Measurements from ENCODE around the gene KIF6. TPM values are rescaled to one million over a fixed set of nuclear protein-coding genes. Genes with fewer than 3 reads are reported as not detected.

The KIF6 gene
- total RNA-seq, 1 donor from 2014 or later, result 2.7 TPM

DNA sequence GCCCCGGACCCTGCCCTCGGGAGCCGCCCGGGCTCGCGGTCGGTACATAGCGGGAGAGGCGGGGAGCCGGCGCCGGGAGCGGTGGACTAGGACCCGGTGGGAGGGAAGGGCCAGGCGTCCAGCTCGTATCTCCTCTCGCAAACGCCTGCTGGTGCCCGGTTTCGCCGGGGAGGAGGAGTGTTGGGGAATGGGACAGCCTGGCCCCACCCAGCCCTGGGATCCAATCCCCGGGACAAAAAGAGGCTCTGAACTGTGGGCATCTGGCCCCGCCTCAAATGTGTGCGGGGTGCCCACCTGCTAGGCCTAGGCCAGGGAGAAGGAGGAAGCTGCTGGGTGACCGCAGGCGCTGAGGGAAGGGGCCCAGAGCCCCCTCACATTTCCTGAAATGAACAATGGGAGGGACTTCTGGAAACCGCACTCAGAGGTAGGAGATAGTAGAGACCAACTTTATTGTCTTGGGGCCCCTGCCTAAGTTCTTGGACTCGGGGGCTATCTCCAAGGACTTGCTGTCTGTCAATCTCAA, 410.9 kb downstream of the KIF6 start, which contains the start of gene KCNK17:
Gene KCNK17, minus strand, starts transcription at position 147 of the 523 bp plus-strand sequence. Its CDS starts 99 bp downstream, at position 48.
- Histone ChIP-seq H3K4me1 (peaks cover 3% of the 10 kb centered on the region), H3K79me2 (ENCODE audit: low read depth) (no peaks in the 10 kb centered on the region), H3K4me3 (peak within 1 kb of the TSS; percentile 61), H3K4me2 (peak within 1 kb of the TSS; percentile 95), H3F3A (ENCODE audit: low read depth) (no peaks in the 10 kb centered on the region), H2AFZ (replicated peaks) (peak within 1 kb of the TSS; percentile 93), H4K20me1 (ENCODE audit: low read depth) (peaks cover 5% of the 10 kb centered on the region), H3K27ac (no peak within 1 kb of the TSS), H3K27me3 (peaks cover 77% of the 10 kb centered on the region), H3K9ac (no peak within 1 kb of the TSS), H3K36me3 (no peaks in the 10 kb centered on the region), H3K9me3 (ENCODE audit: low read depth) (no peaks in the 10 kb centered on the region)
- Mint-ChIP-seq H3K4me3 (peak within 1 kb of the TSS; percentile 46), H3K4me1 (no peaks in the 10 kb centered on the region), H3K36me3 (no peaks in the 10 kb centered on the region), H3K27me3 (ENCODE audit: insufficient read depth, low read depth) (peaks cover 62% of the 10 kb centered on the region), H3K27ac (no peak within 1 kb of the TSS), H3K9me3 (peaks cover 4% of the 10 kb centered on the region)
- DNase-seq (ENCODE audit: low spot score), result peak; percentile 49
- TF ChIP-seq, protein P1, sequence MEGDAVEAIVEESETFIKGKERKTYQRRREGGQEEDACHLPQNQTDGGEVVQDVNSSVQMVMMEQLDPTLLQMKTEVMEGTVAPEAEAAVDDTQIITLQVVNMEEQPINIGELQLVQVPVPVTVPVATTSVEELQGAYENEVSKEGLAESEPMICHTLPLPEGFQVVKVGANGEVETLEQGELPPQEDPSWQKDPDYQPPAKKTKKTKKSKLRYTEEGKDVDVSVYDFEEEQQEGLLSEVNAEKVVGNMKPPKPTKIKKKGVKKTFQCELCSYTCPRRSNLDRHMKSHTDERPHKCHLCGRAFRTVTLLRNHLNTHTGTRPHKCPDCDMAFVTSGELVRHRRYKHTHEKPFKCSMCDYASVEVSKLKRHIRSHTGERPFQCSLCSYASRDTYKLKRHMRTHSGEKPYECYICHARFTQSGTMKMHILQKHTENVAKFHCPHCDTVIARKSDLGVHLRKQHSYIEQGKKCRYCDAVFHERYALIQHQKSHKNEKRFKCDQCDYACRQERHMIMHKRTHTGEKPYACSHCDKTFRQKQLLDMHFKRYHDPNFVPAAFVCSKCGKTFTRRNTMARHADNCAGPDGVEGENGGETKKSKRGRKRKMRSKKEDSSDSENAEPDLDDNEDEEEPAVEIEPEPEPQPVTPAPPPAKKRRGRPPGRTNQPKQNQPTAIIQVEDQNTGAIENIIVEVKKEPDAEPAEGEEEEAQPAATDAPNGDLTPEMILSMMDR (IDR thresholded peaks at IDR 0.05), result no peak
- TF ChIP-seq EZH2 (IDR thresholded peaks at IDR 0.05) (peak; percentile 63), EZH2phosphoT487 (IDR thresholded peaks at IDR 0.05) (no peak)

DNA sequence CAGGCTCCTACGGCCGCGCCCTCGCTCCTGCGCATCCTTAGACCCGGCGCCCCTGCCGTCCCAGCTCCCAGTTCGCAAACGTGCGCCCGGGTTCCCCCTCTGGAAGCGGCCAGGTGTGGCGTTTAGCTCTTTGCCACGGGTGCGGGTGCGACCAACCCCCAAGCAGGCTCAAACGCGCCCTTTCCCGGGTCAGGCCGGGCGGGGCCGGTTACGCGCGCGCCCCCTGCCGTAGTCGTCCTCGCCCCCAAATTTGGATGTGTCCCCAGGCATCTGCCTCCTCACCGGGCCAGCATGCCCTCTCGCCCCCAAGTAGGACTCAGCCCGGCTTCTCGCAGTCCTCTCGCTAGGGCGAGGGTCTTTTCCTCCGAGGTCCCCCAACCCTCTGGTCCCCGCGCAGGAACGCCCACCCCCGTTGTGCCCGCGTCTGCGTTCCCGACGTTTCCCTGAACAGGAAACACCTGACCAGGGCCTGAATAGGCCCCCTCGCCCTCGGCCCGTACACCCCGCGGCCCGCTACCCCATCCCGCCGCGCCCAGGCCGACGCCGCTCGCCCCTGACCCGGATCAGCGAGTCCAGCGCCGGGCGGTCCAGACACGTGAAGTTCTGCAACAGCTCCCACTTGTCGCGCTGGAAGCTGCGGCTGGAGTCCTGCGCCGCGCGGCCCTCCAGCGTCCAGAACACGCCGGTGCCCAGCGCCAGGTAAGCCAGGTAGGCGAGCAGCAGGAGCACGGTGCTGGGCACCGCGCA, 411.5 kb downstream of the KIF6 start:
- Mint-ChIP-seq H3K4me1 (no peaks in the 10 kb centered on the region), H3K27me3 (ENCODE audit: insufficient read depth, low read depth) (peaks cover 60% of the 10 kb centered on the region), H3K9me3 (peaks cover 4% of the 10 kb centered on the region), H3K36me3 (no peaks in the 10 kb centered on the region), H3K4me3 (peak overlapping the region; percentile 46), H3K27ac (no peak overlapping the region)
- TF ChIP-seq, protein P1 (IDR thresholded peaks at IDR 0.05), result peak; percentile 32
- peak; percentile 89 for TF ChIP-seq EZH2phosphoT487 (IDR thresholded peaks at IDR 0.05)
- TF ChIP-seq EZH2 (IDR thresholded peaks at IDR 0.05), result peak; percentile 91
- H3K79me2 ChIP-seq (ENCODE audit: low read depth), result no peaks in the 10 kb centered on the region
- H4K20me1 ChIP-seq (ENCODE audit: low read depth), result peaks cover 5% of the 10 kb centered on the region
- no peaks in the 10 kb centered on the region for H3K36me3 ChIP-seq
- no peak overlapping the region for H3K27ac ChIP-seq
- peaks cover 77% of the 10 kb centered on the region for H3K27me3 ChIP-seq
- H3K4me3 ChIP-seq, result peak overlapping the region; percentile 61
- H2AFZ ChIP-seq (replicated peaks), result peak overlapping the region; percentile 93
- H3K9ac ChIP-seq, result no peak overlapping the region
- H3F3A ChIP-seq (ENCODE audit: low read depth), result no peaks in the 10 kb centered on the region
- peak overlapping the region; percentile 95 for H3K4me2 ChIP-seq
- no peaks in the 10 kb centered on the region for H3K9me3 ChIP-seq (ENCODE audit: low read depth)
- DNase-seq (ENCODE audit: low spot score), result peak; percentile 56
- peaks cover 3% of the 10 kb centered on the region for H3K4me1 ChIP-seq

GRCh38 chr6:39312912-39313525, 412.2 kb downstream of the KIF6 start:
- TF ChIP-seq EZH2 (IDR thresholded peaks at IDR 0.05) (no peak), EZH2phosphoT487 (IDR thresholded peaks at IDR 0.05) (no peak)
- TF ChIP-seq, protein P1 (IDR thresholded peaks at IDR 0.05), result no peak
- Histone ChIP-seq H3F3A (ENCODE audit: low read depth) (no peaks in the 10 kb centered on the region), H3K27me3 (peaks cover 75% of the 10 kb centered on the region), H3K79me2 (ENCODE audit: low read depth) (no peaks in the 10 kb centered on the region), H4K20me1 (ENCODE audit: low read depth) (peaks cover 5% of the 10 kb centered on the region), H3K4me1 (peaks cover 3% of the 10 kb centered on the region), H2AFZ (replicated peaks) (peak overlapping the region; percentile 93), H3K9ac (no peak overlapping the region), H3K9me3 (ENCODE audit: low read depth) (no peaks in the 10 kb centered on the region), H3K4me2 (peak overlapping the region; percentile 95), H3K4me3 (peak overlapping the region; percentile 61), H3K27ac (no peak overlapping the region), H3K36me3 (no peaks in the 10 kb centered on the region)
- DNase-seq (ENCODE audit: low spot score), result no peak
- no peaks in the 10 kb centered on the region for H3K36me3 Mint-ChIP-seq
- no peak overlapping the region for H3K27ac Mint-ChIP-seq
- peaks cover 4% of the 10 kb centered on the region for H3K9me3 Mint-ChIP-seq
- no peaks in the 10 kb centered on the region for H3K4me1 Mint-ChIP-seq
- H3K27me3 Mint-ChIP-seq (ENCODE audit: insufficient read depth, low read depth), result peaks cover 58% of the 10 kb centered on the region
- peak overlapping the region; percentile 35 for H3K4me3 Mint-ChIP-seq

Measured in neural progenitor cell (in vitro differentiated cells).